ENCODE measurements around the gene DCLK2.

The DCLK2 gene

GRCh38 chr4:150250293-150250997, 172.2 kb downstream of the DCLK2 start:
- DNase-seq: no peak

GRCh38 chr4:150250998-150251651, 172.9 kb downstream of the DCLK2 start:
- no peak for DNase-seq

GRCh38 chr4:150251752-150252190, 173.5 kb downstream of the DCLK2 start:
- no peak for DNase-seq

GRCh38 chr4:150252306-150252705, 174.1 kb downstream of the DCLK2 start:
- DNase-seq: no peak

- DNase-seq: no peak
Observed at GRCh38 chr4:150252741-150253140, 174.5 kb downstream of the DCLK2 start.

GRCh38 chr4:150253416-150253815, 175.2 kb downstream of the DCLK2 start:
- no peak for DNase-seq

DNA sequence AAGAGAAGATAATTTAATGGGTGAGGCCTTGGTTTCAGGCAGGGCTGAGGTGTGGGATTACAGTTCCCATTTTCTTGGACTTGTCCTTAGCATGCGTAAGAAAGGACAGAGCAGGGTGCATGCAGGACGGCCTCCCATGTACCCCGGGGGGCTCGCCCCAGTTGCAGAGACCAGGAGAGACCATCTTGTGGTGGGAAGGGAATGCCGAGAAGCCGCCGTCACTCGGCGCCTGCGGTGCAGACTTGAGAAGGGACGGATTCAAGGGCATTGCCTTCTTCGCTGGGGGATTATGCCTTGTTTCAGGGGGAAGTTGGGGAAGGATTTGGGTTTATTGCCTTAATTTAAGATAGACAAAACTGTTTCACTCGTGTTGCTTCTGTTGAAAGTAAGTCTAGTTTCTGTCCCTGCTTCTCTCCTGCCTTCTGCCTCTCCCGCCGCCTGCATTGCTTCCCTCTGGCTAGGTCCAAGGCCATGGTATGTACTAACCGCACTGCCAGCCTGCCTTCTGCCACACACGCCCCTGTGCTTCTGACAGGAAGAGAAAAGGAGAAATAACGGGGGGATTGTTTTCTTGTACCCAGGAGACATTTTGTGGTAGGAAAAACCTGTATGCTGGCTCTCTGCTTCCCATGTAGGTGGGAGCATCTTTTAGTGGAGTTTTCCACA, 175.9 kb downstream of the DCLK2 start:
- DNase-seq: no peak

DNA sequence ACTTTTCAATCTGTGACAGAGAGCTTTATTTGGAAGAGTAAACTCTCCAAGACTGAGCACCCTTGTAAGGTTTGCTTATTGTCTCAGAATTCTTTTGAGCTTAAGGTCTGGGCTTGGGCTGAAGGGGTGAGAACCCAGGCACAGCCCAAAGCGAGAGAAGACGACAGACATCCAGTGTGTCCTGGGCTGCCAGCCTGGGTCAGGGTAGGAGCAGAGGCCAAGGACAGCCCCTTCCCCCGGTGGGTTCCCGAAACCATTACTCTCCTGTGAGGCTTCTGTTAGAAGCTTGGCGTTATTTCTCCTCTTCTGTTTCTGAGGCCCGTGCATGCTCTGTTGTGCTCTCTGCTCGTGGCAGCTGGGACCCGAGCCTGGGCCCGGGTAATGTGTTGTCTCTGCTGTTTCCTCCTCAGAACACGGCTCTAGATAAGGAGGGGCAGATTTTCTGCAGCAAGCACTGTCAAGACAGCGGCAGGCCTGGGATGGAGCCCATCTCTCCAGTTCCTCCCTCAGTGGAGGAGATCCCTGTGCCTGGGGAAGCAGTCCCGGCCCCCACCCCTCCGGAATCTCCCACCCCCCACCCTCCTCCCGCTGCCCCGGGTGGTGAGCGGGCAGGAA, 177.5 kb downstream of the DCLK2 start:
- DNase-seq: no peak

DNA sequence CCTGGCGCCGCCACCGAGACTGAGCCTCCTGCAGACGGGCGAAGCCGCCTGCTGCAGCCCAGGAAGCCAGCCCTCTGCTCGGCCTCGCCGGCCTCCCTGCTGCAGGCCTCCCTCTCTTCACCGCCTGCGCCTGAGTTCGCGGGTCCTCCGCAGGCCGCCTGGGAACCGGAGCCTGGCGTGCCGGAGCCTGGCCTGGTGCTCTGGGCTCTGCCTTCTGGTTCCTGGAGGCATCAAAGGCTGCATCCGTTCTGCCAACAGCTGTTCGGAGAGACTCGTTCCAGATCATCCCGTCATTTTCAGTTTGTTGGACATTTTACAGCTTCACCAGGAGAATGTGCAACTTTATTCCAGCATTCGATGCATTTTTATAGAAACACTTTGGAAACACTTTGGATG, 178.0 kb downstream of the DCLK2 start:
- no peak for DNase-seq

- no peak for DNase-seq
Observed at GRCh38 chr4:150256841-150257730, 178.8 kb downstream of the DCLK2 start.

DNA sequence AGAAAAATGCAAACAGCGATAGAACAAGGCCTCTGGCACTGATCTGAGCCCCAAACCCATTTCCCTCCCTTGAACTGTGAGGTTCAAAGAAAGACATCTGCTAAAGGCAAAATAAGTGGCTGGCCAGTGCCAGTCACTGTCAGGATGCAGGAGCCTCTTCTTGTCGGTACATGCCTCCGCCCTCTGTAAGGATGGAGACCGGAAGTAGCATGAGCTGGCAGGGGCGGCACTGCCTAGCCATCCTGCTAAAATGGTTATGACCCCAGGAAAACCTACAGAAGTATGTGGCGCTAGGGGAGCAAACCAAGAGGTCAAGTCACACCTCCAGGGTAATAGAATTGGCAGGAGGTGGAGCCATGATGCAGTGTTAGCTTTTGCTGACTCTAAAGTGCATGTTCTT, 180.3 kb downstream of the DCLK2 start:
- no peak for DNase-seq

DNA sequence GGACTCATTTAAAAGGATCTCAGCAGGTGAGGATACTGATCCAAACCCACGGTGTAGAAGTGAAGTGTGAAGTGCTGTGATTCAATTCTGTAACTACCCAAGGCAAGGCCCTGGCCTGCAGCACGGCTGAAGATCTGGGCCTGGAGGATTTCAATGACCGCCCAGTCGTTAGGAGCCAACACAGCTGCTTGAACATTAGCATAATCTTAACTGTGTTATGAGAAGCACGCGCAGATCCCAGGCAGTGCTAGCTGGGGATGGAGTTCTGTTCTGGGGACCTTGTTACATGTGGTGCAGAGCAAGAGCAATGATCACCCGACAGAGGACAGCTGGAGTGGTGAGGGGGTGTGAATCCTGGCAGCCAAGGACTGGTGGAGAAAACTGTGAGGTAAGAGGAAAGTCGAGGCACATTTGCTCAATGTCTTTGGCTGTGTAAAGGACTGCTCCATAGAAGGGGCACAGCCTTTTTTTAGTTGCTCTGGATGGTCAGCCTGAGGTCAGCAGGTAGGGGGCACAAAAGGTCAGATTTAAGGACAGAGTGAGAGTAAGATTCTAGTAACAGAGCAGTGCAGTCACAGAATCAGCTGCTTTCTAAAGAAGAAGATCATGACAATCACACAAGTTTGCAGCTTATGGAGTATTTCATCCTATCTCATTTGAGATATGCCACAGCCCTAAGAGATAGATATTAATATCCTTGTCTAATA, 181.8 kb downstream of the DCLK2 start:
- no peak for DNase-seq

GRCh38 chr4:150261571-150261970, 183.3 kb downstream of the DCLK2 start:
- no peak for DNase-seq

GRCh38 chr4:150262611-150263010, 184.4 kb downstream of the DCLK2 start:
- DNase-seq: no peak

DNA sequence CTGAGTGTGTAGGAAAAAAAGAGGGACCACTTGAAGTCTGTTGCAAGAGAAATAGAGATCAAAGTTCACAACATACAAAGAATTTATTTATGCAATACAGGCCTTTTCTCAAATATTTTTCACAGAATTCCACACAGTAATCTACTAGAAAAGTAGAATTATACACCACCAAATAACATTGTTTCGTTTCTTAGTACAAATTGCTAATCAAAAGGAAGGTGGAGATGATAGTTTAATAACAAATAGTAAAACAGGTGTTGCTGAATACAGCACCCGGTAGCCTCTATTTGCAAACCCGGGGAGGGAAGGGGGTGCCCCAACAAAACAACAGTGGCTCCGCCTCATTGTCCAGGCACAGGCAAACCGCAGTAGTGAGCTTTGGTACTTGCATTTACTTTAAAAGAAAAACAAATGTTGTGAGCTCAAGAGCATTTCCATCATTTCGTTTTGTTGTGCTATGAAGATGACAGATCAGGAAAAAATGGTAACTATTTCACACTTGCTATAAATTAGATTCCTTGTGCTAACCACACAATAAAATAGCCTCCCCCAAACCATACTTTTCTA, 186.4 kb downstream of the DCLK2 start:
- DNase-seq: no peak

GRCh38 chr4:150265806-150266205, 187.6 kb downstream of the DCLK2 start:
- DNase-seq: no peak

- no peak for DNase-seq
Observed at GRCh38 chr4:150268444-150268843, 190.2 kb downstream of the DCLK2 start.

DNA sequence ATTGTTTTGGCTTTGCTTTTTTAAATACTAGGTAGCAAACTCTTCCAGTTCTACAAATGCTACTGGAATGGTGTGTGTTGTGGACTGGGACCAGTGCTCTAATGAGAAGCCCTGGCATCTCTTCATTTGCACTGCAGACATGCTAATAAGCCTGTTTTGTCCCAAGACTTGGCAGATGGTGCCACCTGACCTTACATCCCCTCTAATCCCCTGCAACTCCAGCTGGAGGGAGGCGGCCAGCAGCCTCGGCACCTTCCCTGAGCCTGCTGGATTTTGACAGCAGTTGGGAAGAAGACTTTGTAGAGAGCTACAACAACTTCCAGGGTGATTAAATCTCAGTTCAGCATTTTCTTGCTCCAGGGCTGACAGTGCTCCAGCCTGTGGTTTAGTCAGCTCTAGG, 200.0 kb downstream of the DCLK2 start:
- DNase-seq: no peak

DNA sequence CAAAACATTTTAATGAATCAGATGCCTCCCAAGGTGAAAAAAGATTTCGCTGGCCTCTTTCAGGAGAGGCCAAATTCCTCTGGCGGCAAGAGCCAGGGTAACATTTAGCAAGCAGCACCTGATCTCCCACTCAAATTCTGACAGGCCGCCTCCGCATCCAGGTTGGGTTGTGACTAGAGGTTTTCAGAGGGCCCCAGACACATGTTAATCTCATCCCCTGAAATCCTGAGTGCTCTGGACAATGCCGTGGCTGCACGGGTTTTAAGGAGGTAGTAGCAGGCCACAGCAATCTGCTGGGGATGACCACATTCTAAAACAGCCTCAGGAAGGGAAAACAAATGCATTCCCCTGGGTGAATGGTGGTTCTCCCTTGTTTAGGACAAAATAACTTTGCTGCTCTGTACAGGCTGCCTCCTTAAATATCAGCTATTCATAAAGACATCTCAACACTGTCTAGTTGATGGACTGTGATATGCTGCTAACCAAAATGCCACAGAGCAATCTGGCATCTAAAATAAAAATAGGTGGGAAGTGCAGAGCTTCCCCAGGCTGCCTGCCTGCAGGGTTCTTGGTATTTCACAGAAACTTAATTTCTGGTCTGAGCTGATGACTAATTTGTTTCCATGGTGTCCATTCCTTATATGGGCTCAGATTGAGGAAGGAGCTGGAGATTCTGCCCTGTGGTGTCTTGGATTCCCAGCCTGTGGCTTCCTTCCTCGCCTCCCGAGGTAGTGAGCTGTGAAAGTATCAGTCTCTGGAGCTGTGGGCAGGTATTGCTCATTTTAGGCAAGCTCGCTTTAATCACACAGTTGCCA, 202.0 kb downstream of the DCLK2 start:
- DNase-seq: no peak

GRCh38 chr4:150280975-150281374, 202.7 kb downstream of the DCLK2 start:
- DNase-seq: no peak

- DNase-seq: no peak
Observed at GRCh38 chr4:150283689-150284088, 205.4 kb downstream of the DCLK2 start.

Measured in NCI-H1694 treated with DMSO at 0.1 percent for 48 hours (cell line).